HG02943 (cell line): ENCODE measurements around the gene PHYKPL.

Experiments used
- ATAC-seq: cut with Tn5 transposase; IDR thresholded peaks from one replicate; pipeline ENCODE4 v1.9.1; 2021; ENCODE audit warnings: mild to moderate bottlenecking, low read depth, moderate library complexity; ENCODE audit not compliant: unreplicated experiment

PHYKPL gene

DNA sequence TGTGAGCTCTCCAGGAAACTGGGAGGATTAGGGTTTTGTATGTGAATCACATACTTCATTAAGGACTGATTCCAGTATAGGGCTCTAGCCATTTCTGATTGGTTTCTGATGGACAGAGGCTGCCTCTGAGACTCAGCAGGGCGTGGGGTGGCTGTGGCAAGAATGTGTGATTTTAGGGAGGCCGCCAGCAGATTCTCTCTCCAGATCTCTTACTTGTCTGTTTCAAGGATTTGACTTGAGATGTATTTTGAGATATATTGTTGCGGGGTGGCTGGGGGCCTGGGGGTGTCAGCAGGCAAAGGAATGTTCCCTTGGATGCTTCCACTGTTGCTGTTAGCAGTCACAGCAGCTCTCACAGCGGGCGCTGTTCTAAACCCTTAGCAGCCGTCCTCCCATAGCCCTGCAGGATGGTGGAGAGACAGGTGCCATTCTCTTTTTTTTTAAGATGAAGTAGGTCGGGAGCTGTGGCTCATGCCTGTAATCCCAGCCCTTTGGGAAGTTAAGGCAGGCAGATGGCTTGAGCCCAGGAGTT, 36.3 kb downstream of the PHYKPL start:
- no peak for ATAC-seq

DNA sequence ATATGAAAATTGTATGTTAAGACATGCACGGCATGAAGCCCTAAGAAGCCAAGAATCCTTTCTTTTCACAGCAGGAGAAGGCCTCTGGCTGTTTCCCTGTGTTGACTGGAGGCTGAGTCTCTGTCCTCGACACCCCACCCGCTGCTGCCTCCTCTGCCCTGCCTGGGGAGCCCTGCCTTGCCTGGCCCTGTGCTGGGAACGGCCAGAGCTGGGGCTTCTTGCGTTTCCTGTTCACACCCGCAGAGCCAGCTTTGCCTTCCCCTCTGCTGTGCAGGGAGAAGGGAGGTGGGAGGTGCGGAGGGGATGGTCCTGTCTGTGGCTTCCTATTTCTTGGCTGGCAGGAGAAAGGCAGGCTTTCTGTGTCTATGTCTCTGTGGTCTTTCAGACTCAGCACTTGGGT, 38.6 kb downstream of the PHYKPL start:
- no peak for ATAC-seq

DNA sequence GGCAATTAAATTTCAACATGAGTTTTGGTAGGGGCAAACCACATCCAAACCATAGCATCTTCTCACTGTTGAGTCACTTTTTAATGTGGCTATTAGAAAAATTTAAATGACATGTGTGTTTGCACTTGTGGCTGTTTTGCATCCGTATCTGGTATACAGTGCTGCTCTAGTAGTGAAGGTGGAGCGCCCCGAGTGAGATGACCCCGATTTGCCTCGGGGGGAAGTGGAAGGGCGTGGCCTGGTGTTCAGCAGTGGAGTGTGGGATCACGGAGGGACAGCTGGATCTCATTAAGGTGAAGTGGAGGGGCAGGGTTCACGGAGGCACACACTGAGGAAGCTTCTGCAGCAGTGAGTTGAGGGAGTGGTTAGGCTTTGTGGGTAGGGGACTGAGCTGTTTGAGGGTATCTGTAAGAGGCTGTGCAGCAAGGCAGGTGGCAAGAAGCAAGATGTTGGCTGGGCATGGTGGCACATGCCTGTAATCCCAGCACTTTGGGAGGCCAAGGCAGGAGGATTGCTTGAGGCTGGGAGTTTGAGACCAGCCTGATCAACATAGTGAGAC, 39.3 kb downstream of the PHYKPL start:
- ATAC-seq: no peak

DNA sequence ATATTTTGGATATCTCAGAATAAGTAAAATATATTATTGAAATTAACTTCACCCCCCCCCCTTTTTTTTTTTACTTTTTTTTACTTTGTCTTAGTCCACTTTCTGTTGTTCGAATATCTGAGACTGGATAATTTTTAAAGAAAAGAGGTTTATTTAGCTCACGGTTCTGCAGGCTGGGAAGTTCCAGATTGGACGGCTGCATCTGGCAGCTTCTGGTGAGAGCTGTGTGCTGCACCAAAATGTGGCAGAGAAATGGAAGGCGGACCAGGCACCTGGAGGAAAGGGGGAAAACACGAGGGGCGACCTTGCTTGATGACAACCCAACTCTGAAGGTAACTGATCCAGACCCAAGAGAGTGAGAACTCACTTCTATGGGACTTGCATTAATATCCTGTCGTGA, 39.8 kb downstream of the PHYKPL start:
- ATAC-seq: no peak

DNA sequence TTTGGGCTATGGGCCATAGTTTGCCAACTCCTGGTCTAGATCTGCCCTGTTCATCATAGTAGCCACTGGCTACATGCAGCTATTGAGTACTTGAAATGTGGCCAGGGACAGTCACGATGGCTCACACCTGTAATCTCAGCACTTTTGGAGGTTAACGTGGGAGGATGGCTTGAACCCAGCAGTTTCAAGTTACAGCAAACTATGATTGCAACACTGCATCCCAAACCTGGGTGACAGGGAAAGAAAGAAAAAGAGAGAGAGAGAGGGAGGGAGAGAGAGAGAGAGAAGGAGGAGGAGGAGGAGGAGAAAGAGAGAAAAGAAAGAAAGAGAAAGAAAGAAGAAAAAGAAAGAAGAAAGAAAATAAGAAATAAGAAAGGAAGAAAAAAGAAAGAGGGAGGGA, 40.4 kb downstream of the PHYKPL start:
- ATAC-seq: no peak

DNA sequence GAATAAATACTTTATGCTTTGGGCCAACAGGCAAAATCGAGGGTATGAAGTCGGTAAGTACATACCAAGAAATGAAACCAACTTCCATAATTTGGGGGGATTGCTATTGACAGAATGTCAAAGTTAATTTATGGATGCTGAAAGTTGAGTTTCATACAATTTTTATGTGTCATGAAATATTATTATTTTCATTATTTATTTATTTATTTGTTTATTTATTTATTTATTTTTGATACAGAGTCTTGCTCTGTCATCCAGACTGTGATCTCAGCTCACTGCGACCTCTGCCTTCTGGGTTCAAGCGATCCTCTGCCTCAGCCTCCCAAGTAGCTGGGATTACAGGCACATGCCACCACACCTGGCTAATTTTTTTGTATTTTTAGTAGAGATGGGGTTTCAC, 40.9 kb downstream of the PHYKPL start:
- ATAC-seq: no peak

DNA sequence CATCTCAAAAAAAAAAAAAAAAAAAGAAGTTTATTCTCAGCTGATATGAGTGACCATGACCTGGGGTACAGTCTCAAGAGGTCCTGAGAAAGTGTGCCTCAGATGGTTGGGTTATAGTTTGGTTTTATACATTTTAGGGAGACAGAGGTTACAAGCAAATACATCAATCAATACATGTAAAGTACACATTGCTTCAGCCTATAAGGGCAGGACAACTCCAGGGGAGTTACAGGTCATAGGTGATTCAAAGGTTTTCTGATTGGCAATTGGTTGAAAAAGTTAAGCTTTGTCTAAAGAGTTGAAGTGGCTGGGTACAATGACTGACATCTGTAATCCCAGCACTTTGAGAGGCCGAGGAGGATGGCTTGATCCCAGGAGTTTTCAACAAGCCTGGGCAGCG, 43.2 kb downstream of the PHYKPL start:
- ATAC-seq: no peak

DNA sequence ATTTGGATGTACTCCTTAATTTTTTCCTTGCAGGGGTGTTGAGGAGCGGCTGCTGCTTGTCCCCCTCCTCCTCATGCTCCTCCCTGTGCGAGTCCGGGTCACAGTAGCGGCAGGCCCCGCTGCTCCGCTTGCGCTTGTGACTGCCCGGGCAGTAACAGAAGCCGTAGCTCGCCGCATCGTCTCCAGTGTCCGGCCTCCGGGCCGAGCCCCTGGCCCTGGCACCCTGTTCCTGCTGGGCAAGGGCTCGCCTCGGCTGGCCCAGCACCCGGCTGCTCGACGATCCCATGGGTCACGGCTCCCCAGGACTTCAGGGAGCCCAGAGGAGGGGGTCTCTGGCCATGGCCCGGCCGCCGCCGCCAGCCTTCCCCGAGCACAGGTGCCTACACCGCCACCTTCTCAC, 45.6 kb downstream of the PHYKPL start, which contains the start of gene GMCL2:
Gene GMCL2 (minus strand): TSS at position 358 of the 400 bp plus-strand sequence. CDS start 72 bp downstream, at position 286.
- ATAC-seq: no peak

DNA sequence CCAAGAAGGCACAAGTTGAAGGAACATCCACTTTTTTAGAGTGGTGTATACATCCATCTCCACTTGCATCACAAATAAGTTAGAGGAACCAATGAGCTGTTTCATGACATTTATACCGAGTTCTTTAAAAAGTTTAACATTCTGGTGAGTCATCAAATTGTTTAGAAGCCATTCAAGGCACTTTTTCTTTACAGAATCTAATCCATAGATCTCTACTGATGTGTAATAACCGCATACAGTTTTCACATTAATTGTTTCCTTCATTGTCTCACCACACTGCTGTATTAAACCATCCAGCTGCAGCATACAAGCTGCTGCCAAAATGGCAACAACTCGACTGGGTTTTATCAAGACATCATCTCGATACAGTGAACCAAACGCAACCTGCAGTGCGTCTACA, 46.2 kb downstream of the PHYKPL start:
- ATAC-seq: no peak

DNA sequence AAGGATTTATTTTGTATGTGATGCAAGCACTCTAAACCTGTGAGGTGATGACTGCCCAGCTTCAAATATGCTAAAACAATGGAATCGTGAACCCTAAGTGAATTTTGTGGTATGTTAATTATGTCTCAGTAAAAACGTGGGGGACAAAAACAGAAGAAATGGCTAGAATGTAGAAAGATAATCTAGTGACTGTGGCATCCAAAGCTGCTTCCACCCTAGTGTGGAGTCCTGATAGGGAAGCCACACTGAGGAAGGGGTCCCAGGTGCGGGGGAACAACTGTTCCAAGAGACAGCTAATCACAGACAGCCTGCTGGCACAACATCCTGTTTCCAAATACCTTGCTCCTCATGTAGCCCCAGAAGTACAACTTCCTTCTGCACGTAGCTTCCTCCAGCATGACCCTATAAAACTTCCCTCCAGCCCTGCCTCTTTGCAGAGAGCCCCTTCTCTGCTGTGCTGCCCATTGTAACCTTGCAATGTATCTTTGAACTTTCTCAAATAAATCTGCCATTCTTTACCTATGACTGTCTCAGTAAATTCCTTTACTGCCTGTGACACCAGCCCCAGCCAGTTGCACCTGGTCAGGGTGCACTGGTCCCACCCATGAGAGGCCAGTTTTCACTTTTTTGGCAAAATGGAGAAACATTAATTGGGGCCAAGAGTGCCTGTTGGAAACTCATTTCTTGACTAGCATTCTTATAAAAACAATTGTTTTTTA, 50.3 kb downstream of the PHYKPL start:
- no peak for ATAC-seq

DNA sequence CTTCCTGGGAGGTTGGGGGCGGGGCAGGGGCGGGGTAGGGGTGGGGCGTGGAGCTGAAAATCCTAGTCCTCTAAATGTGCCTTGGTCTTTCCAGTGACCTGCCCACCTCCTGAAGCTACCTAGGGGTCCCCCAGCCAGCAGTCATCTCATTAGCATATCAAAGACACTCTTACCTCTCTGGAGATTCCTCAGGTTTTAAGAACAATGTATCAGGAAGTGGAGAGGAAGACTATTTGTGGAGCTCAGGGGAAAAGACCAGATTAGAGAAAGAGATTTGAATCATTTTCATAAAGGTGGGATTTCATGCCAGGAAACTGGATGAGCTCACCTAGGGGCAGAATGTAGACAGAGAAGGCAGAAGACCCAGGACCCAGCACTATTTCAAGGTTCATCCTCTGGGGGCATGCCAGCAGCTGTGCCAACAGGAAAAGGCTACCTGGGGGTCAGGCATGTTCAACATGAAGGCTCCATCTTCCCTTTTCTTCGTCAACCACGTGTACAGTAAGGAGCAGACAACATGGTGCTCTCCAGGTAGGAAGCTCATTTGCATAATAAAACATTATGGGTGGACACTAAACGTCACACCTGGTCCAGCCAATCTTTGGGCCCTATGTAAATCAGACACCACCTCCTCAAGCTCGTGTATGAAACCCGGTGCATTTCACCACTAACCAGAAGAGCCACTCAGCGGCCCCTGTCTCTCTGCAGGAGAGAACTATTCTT, 52.3 kb downstream of the PHYKPL start:
- ATAC-seq: no peak

DNA sequence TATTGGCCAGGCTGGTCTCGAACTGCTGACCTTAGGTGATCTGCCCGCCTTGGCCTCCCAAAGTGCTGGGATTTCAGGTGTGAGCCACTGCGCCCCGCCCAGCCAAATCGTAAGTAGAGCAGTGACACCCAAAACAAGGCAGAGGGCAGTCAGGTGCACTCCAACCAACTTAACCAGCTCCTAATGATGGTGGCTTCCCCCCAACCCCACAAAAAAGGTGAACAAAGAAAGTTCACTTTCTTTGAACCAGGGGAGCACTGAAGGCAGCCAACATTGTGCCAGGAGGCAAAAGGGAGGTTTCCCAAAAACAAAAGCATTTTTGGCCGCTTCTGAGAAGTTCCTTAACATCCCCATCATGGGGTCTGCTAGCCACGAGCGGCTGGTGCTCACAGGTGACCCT, 55.0 kb downstream of the PHYKPL start:
- no peak for ATAC-seq

DNA sequence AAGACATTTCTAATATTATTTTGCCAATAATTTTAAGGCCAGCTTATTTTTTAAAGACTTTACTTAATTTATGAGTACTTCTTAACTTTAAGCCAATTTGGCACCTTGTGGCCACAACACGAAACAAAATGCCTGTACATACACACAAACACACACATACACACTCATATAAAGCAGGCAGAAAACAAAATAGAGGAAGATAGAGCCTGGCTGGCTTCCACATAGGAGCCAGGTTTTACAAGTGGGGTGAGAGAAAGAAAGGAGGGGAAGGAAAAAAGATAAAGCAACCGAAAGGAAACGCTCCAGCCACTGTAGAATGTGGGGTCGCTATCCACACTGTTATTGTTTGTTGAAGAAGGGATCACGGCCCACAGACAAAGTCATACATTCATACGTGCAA, 55.8 kb downstream of the PHYKPL start:
- ATAC-seq: no peak

DNA sequence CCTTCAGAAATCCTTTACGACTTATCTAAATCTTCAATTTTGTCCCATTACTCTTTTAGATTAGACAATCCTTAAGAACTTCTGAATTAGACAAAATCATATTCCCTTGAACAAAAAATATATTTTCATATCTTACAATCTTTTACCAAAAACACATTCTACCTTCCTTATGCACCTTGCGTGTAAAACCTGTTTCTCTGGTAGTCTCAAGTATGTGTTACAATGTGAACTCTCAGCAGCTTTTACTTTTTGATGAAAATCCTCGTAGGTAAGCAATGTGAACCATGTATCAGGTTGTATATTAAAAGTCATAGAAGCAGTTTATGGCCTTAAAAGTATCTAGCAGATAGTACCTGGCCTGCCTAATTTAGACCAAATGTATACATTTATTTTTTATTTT, 58.1 kb downstream of the PHYKPL start:
- ATAC-seq: no peak

DNA sequence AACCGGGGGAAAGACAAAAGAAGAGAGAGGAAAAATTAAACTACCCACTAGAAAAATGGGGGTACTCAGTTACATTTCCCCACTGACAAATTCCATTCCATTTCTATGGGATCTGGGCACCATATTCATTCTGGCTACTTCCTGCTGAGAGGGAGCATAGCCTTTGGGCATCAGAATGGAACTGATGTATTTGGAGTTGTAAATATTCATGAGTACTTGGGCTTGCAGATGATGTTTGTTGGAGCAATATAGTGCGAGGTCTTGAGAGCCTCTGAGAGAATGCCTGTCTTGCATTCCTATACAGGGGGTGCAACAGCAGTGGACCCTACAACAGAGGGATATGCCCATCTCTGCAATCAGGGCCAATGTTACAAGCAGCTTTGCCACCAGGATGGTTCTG, 62.1 kb downstream of the PHYKPL start:
- no peak for ATAC-seq

DNA sequence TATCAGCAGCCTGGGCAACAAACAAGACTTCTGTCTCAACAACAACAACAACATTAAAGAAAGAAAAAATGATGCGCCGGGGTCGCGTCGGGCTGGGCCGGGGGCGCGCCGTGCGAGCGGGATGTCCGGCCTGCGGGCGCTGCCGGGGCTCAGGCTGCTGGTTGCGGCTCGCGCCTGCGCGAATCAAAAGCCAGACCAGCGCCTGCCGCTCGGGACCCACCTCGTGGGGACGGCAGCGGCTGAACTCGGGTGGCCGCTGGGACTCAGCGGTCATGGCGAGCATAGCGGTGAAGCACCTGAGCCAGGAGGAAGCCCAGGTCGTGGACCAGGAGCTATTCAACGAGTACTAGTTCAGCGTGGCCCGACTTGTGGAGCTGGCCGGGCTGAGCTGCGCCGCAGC, 67.0 kb downstream of the PHYKPL start:
- ATAC-seq: no peak

DNA sequence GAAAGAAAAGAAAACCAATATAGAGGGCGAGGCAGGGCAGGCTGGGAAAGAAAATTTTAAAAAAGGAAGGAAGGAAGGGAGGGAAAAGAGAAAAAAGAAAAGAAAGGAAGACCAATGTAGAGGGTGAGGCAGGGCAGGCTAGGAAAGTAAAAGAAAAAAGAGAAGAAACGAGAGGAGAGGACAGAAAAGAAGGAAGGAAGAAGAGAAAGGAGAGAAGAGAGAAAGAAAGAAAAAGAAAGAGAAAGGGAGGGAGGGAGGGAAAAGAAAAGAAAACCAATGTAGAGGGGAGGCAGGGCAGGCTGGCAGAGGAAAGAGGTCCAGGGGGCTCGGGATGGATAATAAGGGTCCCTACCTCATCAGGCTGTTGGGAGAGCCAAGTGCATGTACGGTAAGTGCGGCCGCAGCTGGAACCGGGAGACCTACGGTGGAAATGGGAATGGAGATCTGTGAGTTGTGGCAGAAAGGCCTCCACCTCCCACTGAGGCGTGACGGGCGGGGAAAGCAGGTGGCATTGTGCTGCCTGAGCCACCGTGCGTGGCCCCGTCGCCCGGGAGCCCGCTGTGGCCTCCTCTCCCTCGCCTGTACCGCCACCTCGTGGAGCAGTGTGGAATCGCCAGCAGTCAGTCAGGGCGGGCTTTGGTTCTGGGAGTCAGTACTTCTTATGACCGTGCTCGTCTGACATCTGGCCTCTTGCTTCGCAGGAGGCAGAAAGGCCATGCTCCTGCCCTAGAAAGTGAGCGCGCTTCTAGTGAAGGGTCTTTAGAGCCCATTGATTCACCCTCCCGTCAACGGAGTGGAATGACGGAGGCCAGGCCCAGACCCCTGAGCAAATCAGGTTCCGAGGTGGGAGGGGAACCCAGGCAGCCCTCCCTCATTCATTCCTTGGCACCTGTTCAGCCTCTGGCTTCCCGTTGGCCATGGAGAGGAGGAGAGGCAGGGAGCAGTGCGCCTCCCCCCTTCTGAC, 68.5 kb downstream of the PHYKPL start:
- peak; percentile 91 for ATAC-seq

DNA sequence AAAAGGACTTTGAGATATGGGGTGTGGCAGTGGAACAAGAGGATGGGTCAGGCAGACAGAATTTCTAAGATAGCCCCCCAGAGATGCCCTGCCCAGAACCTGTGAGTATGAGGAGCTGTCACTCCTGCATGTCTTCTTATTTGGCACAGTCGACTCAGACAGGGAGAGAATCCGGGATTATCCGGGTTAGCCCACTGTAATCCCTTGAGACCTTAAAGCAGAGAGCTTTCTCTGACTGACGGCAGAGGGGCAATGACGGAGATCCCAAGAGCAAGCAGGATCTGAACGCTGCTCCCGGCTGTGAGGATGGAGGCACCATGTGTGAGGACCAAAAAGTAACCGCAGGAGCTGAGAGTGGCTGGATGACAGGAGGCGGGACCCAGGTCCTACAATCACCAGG, 70.1 kb downstream of the PHYKPL start:
- ATAC-seq: no peak

DNA sequence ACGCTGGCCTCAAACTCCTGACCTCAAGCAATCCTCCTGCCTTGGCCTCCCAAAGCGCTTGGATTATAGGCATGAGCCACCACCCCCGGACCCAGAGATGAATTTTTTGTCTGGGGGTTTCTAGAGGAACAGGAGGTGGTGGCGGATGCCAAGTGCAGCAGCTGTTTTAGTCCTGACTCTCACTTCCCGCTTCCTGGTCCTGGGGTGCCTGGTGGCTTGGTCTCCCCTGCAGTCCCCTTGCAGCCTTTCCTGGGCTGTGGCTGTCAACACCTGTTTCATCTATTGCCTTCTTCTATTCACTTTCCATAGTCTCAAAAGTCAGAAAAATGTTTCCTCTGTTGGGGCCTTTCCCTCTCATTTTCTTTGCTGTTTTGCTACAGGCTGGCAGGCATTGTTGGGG, 72.4 kb downstream of the PHYKPL start:
- ATAC-seq: no peak
